Kidney epithelial cell (primary cell): ENCODE data around the gene PRLR. TPM values are rescaled to one million over a fixed set of nuclear protein-coding genes. Genes with fewer than 3 reads are reported as not detected.

Source experiments
- DNase-seq: peaks from one replicate; pipeline ENCODE4 v3.0.0-alpha.2; 2010; ENCODE audit warnings: low read depth
- H3K27me3 ChIP-seq: 2 replicates; pipeline ENCODE4 v1.6.0; 2011; ENCODE audit warnings: low read length; ENCODE audit not compliant: control insufficient read depth, insufficient read depth
- H3K36me3 ChIP-seq: 2 replicates; pipeline ENCODE4 v1.5.1; 2011; ENCODE audit warnings: low read length; ENCODE audit not compliant: control insufficient read depth, insufficient read depth
- H3K4me3 ChIP-seq: 2 replicates; pipeline ENCODE4 v1.5.1; 2011; ENCODE audit warnings: low read depth, mild to moderate bottlenecking, control low read depth, low read length
- total RNA-seq: library from RNA; depleted of rRNA; stranded (reverse); fragments of >200 nt; gene quantifications from 2 replicates; pipeline ENCODE4 v1.2.3, GENCODE V29; 2015
- TF ChIP-seq, protein P1 (sequence below): IDR thresholded peaks from 2 replicates; pipeline ENCODE4 v1.5.1; 2011; ENCODE audit warnings: mild to moderate bottlenecking, moderate library complexity, low read length, control low read depth, inconsistent platforms; ENCODE audit not compliant: insufficient read depth, poor library complexity, severe bottlenecking

PRLR gene
- total RNA-seq, 1 donor from 2014 or later, result 3.8 TPM

DNA sequence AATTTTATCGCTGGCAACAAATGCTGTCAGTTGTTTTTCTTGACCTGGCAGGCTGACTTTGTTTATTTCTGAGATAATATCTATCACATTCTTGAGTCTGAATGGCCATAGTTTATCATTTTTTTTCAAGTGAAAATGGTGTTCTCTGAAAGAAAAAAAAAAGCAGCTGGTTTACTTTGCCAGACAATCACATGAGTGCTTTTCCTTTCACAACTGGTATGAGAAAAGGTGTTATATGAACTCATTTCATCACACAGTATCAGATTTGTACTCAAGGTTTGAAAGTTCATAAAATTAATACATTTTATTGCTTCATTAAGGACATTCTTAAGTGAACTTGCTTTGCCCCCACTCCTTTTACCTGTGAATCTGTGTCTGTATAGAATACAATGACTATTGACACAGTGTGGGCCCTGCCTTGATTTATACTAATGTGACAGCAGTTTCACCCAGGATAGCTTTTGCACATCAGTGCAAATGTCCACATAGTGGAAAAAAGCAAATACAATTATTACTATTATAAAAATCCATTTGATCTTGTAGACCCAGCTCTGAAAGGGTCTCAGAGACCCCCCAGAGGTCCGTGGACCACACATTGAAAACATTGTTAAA is 33.1 kb upstream of the PRLR start:
- Histone ChIP-seq H3K27me3 (no peaks in the 10 kb centered on the region), H3K36me3 (no peaks in the 10 kb centered on the region), H3K4me3 (no peak overlapping the region)
- TF ChIP-seq, protein P1, sequence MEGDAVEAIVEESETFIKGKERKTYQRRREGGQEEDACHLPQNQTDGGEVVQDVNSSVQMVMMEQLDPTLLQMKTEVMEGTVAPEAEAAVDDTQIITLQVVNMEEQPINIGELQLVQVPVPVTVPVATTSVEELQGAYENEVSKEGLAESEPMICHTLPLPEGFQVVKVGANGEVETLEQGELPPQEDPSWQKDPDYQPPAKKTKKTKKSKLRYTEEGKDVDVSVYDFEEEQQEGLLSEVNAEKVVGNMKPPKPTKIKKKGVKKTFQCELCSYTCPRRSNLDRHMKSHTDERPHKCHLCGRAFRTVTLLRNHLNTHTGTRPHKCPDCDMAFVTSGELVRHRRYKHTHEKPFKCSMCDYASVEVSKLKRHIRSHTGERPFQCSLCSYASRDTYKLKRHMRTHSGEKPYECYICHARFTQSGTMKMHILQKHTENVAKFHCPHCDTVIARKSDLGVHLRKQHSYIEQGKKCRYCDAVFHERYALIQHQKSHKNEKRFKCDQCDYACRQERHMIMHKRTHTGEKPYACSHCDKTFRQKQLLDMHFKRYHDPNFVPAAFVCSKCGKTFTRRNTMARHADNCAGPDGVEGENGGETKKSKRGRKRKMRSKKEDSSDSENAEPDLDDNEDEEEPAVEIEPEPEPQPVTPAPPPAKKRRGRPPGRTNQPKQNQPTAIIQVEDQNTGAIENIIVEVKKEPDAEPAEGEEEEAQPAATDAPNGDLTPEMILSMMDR, result no peak
- no peak for DNase-seq

DNA sequence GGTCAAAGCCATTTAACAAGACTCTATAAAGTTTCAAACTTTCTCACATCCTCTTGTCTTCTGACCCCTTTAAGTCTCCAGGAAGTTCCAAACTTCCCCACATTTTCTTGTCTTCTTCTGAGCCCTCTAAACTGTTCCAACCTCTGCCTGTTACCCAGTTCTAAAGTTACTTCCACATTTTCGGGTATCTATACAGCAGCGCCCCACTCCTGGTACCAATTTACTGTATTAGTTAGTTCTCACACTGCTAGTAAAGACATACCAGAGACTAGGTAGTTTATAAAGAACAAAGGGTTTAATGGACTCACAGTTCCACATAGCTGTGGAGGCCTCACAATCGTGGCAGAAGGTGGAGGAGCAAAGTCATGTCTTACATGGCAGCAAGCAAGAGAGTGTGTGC is 23.3 kb upstream of the PRLR start:
- Histone ChIP-seq H3K4me3 (no peak overlapping the region), H3K27me3 (no peaks in the 10 kb centered on the region)

DNA sequence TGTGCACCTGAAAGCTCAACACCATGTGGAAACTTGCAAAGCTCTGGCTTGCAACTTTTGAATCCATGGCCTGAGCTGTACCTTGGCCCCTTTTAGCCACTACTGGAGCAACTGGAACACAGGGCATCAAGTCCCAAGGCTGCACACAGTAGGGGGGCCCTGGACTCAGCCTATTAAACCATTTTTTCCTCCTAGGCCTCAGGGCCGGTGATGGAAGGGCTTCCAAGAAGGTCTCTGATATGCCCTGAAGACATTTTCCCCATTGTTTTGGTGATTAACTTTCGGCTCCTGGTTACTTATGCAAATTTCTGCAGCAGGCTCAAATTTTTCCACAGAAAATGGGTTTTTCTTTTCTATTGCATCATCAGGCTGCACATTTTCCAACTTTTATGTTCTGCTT is 22.7 kb upstream of the PRLR start:
- no peak overlapping the region for H3K4me3 ChIP-seq
- no peaks in the 10 kb centered on the region for H3K27me3 ChIP-seq
- DNase-seq, result no peak
- TF ChIP-seq, protein P1, result no peak
- H3K36me3 ChIP-seq, result no peaks in the 10 kb centered on the region

More for the DNA sequence above, 23.3 kb upstream of the PRLR start:
- no peaks in the 10 kb centered on the region for H3K36me3 ChIP-seq
- no peak for DNase-seq
- TF ChIP-seq, protein P1, result no peak

DNA sequence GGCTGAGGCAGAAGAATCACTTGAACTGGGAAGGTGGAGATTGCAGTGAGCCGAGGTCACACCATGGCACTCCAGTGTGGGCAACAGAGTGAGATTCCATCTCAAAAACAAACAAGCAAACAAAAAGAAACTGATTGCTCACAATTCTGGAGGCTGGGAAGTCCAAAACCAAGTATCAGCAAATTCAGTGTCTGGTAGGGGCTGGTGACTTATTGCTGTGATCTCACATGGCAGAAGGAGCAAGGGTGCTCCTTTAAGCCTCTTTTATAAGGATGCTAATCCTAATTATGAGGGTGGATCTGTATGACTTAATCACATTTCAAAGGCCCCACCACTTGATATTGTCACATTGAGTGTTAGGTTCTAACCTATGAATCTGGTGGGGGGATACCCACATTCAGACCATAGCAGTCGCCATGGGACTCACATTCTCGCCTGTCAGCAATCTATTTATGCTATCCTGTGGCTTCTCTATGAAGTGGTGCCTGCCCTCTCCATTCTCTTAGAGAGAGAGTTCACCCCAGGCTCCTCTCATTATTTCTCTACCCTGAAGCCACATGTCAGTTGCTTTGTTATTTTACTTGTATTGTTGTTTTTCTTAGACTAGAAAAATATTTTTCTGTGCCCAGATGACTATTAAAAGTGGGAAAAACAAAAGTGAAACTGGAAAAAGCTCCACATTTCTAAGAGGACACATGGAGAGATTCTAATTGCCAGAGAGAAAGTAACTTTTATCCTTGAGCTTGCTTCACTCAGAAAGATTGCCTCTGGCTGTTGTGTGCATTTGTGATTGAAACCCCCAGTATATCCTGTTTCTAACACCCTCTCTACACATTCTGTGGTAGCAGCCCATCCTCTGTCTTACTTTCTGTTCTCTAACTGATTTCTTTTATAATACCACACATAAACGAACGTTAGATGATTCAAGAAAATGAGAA is 18.8 kb upstream of the PRLR start:
- H3K27me3 ChIP-seq, result no peaks in the 10 kb centered on the region
- no peak overlapping the region for H3K4me3 ChIP-seq
- DNase-seq, result no peak
- TF ChIP-seq, protein P1, result no peak
- H3K36me3 ChIP-seq, result no peaks in the 10 kb centered on the region

DNA sequence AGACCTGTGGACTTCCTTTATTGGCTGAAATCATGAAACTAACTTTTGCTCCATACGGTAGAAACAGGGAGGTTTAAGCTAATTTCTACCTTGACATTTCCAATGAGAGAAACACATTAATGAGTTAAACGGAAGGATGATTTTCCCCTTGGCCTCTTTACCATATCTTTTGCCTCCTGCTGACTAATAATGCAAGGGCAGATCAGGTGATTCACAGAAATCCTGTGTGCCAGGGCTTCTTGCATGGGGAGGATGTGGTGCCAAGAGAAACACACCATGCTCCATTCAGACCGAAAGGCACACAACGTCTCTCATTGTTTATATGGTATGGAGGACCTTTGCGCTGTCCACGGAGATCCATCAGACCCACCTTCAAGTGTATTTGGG is 17.4 kb upstream of the PRLR start:
- Histone ChIP-seq H3K36me3 (no peaks in the 10 kb centered on the region), H3K4me3 (no peak overlapping the region), H3K27me3 (no peaks in the 10 kb centered on the region)
- DNase-seq, result no peak
- TF ChIP-seq, protein P1, result no peak
